ENCODE results near the gene DTNBP1. TPM values are rescaled to one million over a fixed set of nuclear protein-coding genes. Genes with fewer than 3 reads are reported as not detected.

The DTNBP1 gene
- total and polyA plus RNA-seq, 4 donors: 3.1 to 6.0 (median 4.3) TPM

- Histone ChIP-seq H3K9ac (ENCODE audit: low read depth in 1 of 2, low read length in 2 of 2) (no peak overlapping the region), H3K4me1 (ENCODE audit: control insufficient read depth in 4 of 4, insufficient read depth in 4 of 4, low read length in 3 of 4) (no peaks in the 10 kb centered on the region), H3K27ac (ENCODE audit: low read depth in 1 of 2, low read length in 2 of 2) (no peak overlapping the region), H3K36me3 (ENCODE audit: control insufficient read depth in 4 of 4, insufficient read depth in 3 of 4, low read depth in 1 of 4, low read length in 3 of 4) (no peaks in the 10 kb centered on the region), H3K4me3 (ENCODE audit: low read depth in 1 of 3, low read length in 3 of 3) (no peak overlapping the region), H3K27me3 (ENCODE audit: control insufficient read depth in 4 of 4, insufficient read depth in 4 of 4, low read length in 3 of 4) (no peaks in the 10 kb centered on the region), H3K9me3 (ENCODE audit: control insufficient read depth in 4 of 4, low read length in 3 of 4) (no peaks in the 10 kb centered on the region)
- 95% methylated on average over 4 of the region's 4 CpGs for whole genome bisulfite sequencing
- DNase-seq (ENCODE audit: low spot score): no peak
- TF ChIP-seq FOXA1 (IDR thresholded peaks at IDR 0.05) (no peak), ATF3 (IDR thresholded peaks at IDR 0.05) (no peak), MAX (IDR thresholded peaks at IDR 0.05) (no peak), GABPA (IDR thresholded peaks at IDR 0.05 in 1 of 2, conservative IDR thresholded peaks at IDR 0.05 in 1 of 2) (no peak), JUND (IDR thresholded peaks at IDR 0.05) (no peak), YY1 (IDR thresholded peaks at IDR 0.05) (no peak), NR2F2 (IDR thresholded peaks at IDR 0.05) (no peak), RAD21 (IDR thresholded peaks at IDR 0.05) (no peak), HNF4G (IDR thresholded peaks at IDR 0.05) (no peak)
- TF ChIP-seq, protein P1, sequence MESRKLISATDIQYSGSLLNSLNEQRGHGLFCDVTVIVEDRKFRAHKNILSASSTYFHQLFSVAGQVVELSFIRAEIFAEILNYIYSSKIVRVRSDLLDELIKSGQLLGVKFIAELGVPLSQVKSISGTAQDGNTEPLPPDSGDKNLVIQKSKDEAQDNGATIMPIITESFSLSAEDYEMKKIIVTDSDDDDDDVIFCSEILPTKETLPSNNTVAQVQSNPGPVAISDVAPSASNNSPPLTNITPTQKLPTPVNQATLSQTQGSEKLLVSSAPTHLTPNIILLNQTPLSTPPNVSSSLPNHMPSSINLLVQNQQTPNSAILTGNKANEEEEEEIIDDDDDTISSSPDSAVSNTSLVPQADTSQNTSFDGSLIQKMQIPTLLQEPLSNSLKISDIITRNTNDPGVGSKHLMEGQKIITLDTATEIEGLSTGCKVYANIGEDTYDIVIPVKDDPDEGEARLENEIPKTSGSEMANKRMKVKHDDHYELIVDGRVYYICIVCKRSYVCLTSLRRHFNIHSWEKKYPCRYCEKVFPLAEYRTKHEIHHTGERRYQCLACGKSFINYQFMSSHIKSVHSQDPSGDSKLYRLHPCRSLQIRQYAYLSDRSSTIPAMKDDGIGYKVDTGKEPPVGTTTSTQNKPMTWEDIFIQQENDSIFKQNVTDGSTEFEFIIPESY (IDR thresholded peaks at IDR 0.05): no peak
- TF ChIP-seq, protein P2, sequence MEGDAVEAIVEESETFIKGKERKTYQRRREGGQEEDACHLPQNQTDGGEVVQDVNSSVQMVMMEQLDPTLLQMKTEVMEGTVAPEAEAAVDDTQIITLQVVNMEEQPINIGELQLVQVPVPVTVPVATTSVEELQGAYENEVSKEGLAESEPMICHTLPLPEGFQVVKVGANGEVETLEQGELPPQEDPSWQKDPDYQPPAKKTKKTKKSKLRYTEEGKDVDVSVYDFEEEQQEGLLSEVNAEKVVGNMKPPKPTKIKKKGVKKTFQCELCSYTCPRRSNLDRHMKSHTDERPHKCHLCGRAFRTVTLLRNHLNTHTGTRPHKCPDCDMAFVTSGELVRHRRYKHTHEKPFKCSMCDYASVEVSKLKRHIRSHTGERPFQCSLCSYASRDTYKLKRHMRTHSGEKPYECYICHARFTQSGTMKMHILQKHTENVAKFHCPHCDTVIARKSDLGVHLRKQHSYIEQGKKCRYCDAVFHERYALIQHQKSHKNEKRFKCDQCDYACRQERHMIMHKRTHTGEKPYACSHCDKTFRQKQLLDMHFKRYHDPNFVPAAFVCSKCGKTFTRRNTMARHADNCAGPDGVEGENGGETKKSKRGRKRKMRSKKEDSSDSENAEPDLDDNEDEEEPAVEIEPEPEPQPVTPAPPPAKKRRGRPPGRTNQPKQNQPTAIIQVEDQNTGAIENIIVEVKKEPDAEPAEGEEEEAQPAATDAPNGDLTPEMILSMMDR (IDR thresholded peaks at IDR 0.05; ENCODE audit: low read depth, low read length, missing input control): no peak
These were observed 109.0 kb downstream of the DTNBP1 start for GRCh38 chr6:15553736-15554294.

DNA sequence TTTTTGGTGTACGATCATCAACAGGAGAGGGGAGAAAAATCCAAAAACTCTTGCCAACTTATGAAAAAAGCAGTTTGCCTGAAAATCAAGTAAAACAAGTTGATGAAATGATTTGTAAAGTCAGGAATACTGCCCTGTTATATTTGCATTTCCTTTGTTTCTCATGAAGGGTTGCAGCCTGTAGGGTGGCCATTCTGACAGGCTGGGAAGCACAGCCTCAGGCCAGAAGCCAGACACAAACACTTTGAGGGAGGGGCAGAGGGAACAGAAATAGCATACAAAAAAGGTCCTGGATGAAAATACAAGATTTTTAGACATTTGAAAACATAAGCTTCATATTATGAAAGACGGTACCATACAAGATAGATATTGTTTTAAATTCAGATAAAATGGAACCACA, 109.8 kb downstream of the DTNBP1 start:
- Histone ChIP-seq H3K27ac (ENCODE audit: low read depth in 1 of 2, low read length in 2 of 2) (no peak overlapping the region), H3K4me1 (ENCODE audit: control insufficient read depth in 4 of 4, insufficient read depth in 4 of 4, low read length in 3 of 4) (no peaks in the 10 kb centered on the region), H3K27me3 (ENCODE audit: control insufficient read depth in 4 of 4, insufficient read depth in 4 of 4, low read length in 3 of 4) (no peaks in the 10 kb centered on the region), H3K4me3 (ENCODE audit: low read depth in 1 of 3, low read length in 3 of 3) (no peak overlapping the region), H3K36me3 (ENCODE audit: control insufficient read depth in 4 of 4, insufficient read depth in 3 of 4, low read depth in 1 of 4, low read length in 3 of 4) (no peaks in the 10 kb centered on the region), H3K9ac (ENCODE audit: low read depth in 1 of 2, low read length in 2 of 2) (no peak overlapping the region), H3K9me3 (ENCODE audit: control insufficient read depth in 4 of 4, low read length in 3 of 4) (no peaks in the 10 kb centered on the region)
- TF ChIP-seq GABPA (IDR thresholded peaks at IDR 0.05 in 1 of 2, conservative IDR thresholded peaks at IDR 0.05 in 1 of 2): no peak
- TF ChIP-seq, protein P3, sequence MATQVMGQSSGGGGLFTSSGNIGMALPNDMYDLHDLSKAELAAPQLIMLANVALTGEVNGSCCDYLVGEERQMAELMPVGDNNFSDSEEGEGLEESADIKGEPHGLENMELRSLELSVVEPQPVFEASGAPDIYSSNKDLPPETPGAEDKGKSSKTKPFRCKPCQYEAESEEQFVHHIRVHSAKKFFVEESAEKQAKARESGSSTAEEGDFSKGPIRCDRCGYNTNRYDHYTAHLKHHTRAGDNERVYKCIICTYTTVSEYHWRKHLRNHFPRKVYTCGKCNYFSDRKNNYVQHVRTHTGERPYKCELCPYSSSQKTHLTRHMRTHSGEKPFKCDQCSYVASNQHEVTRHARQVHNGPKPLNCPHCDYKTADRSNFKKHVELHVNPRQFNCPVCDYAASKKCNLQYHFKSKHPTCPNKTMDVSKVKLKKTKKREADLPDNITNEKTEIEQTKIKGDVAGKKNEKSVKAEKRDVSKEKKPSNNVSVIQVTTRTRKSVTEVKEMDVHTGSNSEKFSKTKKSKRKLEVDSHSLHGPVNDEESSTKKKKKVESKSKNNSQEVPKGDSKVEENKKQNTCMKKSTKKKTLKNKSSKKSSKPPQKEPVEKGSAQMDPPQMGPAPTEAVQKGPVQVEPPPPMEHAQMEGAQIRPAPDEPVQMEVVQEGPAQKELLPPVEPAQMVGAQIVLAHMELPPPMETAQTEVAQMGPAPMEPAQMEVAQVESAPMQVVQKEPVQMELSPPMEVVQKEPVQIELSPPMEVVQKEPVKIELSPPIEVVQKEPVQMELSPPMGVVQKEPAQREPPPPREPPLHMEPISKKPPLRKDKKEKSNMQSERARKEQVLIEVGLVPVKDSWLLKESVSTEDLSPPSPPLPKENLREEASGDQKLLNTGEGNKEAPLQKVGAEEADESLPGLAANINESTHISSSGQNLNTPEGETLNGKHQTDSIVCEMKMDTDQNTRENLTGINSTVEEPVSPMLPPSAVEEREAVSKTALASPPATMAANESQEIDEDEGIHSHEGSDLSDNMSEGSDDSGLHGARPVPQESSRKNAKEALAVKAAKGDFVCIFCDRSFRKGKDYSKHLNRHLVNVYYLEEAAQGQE (IDR thresholded peaks at IDR 0.05): no peak
- no peak for TF ChIP-seq SP1 (IDR thresholded peaks at IDR 0.05)
- no peak for TF ChIP-seq RAD21 (IDR thresholded peaks at IDR 0.05)
- no peak for TF ChIP-seq ATF3 (IDR thresholded peaks at IDR 0.05)
- DNase-seq (ENCODE audit: low spot score): no peak
- WGBS: 98% methylated on average over 2 of the region's 2 CpGs

Data from liver (tissue), 9 donors.